Kidney capillary endothelial cell (primary cell): ENCODE results near the gene ADCYAP1R1.

ENCODE experiments used
- DNase-seq: peaks from one replicate; pipeline ENCODE4 v3.0.0-alpha.2; 2018; ENCODE audit warnings: low spot score

Gene ADCYAP1R1

DNA sequence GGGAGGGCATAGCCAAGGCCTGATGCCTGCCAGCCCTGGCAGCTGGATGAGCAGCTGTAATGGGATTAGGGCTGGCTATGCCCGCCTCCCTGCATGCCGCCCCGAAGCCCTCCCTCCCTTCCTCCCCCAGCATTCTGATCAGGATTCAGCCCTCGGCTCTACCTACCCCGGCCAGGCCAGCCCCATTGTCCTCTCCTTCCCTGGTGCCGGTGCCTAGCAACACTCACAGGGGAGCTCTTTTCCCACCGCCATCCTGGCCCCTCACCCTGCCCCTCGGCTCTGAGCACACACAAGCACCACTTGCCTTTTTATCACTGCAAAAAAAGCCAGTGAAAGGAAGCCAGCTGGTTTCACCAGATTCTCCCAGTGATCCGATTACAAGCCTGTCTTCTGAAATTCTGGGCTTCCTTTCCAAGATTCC is 9.0 kb upstream of the ADCYAP1R1 start:
- no peak for DNase-seq

DNA sequence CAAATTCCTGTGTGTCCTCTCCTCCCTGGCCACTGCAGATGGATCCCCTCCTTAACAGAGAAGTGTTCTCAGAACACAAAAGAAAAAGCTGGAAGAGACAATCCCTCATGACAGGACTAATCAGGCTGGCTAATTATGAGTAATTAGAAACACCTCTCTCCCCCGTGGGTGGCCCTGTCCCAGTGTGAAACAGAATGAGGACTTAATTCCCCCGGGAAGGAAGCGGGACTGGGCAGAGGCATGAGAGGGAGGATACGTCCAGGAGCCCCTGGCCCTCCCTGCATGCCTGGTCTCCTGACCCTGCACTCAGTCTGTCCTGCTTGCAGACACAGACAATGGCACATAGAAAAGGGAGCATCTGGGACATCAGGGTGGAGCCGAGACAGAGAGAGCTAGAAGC is 7.6 kb upstream of the ADCYAP1R1 start:
- no peak for DNase-seq

DNA sequence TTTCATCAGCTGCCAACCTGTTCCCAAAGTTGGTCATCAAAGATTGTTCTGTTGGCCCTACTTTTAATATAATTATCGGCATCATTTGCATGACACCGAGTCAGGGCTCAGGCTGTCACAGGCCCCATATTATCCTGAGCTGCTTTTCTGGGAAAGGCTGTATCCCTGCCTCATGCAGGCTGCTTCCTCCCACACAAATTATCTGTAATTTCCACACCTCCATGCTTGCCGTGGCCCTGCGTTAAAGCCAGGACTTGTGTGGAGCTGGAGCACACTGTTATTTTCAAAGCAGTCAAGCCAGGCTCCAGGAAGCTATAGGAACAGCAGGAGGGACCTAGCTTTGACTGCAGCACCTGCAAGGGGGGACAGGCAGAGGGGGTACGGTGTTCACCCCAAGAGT is 5.4 kb upstream of the ADCYAP1R1 start:
- no peak for DNase-seq

DNA sequence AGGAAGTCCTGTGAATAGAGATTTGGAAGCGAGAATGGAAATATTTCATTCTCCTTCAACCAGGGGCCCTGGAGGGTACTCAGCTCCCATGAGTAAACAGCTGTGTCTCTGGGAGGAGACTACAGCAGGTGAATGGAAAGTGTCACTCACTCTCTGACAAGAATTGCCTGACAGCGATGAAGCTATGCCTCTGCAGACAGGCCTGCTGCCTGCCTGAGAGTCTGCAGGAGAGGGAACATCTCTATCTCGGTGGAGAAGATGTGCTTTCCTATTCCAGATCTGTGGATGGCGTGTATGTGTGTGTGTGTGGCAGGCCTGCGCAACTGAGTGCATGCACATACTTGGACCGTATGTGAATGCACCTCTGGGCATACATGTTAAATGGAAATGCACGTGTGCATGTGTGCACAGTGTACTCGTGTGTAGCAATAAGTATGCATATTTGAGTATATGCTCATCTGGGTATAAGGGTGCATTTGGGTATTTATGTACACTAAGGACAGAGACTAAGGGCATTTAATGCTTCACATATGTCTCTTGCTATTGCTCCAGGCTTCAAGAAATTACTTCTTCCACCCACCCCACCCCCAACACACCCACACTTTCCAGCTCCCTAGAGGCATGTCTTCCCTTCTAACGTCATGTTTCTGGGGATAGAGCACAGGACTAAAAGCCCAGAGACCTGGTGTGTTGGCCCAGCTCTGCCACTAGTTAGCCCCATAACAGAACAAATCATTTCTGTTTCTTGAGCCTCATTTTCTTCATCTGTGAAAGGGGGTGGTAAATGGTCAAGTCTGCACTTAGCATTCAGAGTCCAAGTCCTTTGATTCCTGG is 4.6 kb upstream of the ADCYAP1R1 start:
- DNase-seq: no peak

DNA sequence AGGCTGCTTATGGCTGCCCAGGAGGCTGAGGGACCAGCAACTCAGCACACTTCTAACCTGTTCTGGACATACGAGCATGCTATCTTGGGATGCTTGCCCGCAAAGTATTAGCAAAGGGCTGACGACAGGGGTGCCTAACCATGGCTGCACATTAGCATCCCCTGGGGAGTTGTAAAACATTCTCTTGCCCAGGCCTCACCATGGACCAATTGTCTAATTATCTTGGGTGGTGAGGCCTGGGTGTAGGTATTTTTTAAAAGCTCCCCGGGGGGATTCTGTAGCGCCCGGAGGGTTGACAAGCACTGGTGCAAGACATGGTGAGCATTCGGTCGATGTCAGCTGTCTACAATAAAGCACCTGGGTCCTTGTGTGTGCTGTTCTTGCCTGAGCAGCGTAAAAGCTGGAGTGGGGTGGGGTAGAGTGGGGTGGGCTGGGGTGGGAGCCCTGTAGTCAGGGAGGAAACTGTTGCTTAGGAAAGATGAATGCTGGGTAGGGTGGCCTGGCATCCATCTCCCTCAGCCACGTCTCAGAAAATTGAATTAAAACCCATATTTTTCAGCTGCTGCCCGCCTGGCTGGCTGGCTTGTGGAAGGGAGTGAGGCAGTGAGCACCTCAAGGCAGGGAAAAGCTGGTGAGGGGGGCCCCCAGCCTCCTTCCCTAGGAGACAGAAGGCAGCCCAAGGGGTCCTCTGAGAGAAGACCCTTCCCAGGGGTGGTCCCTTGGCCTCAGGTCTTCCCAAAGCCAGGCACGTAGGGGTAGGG is 2.9 kb upstream of the ADCYAP1R1 start:
- no peak for DNase-seq

DNA sequence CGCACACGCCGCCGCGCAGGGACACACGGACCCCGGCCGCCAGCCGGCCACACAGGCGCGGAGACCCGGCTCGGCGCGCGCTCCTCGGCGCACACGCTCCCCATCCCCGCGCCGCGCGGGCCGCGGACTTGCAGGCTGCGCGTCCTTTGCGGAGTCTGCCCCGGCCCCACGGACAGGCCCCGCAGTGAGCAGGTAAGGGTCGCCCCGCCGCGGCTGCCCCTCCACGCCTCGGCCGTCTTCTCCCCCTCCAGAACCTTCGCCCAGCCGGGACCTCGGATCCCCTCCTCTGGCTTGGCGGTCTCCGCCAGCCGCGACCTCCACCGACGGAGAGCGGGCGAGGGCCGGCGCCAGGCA is 356 bp downstream of the ADCYAP1R1 start:
- DNase-seq: no peak

DNA sequence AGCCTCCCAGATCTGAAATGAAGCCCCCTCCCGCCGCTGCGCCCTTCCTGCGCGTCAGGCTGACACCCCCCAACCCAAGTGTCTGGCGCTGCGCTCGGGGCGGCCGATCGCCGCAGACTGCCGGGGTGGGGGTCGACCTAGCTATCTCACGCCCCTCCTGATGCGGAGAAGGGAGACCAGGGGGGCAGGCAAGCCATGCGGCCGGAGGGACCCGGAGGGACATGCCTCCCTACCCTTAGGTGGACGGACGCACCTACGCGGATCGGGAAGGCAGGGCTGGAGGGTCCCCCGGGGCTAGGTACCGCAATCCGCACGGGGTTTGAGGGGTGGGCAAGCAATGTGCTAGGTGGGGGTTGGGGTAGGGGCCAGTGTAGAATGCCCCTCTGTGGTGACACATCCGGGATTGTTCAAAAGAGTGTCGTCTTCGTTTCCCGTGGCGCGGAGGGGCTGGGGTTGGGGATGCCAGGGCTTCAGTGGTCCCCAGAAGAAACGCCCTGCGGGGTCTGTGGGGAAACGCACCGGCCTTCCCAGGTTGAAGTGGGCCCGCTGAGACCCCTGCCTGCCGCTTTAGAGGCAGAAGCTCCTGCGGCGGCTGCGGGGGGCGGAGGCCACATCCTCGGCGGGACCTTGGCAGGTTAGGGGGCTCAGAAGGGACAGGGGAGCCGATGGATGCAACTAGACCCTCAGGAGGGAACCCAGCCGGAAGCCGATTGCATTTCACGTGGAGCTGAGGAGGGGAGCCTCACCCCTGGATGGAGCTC is 913 bp downstream of the ADCYAP1R1 start:
- DNase-seq: no peak

DNA sequence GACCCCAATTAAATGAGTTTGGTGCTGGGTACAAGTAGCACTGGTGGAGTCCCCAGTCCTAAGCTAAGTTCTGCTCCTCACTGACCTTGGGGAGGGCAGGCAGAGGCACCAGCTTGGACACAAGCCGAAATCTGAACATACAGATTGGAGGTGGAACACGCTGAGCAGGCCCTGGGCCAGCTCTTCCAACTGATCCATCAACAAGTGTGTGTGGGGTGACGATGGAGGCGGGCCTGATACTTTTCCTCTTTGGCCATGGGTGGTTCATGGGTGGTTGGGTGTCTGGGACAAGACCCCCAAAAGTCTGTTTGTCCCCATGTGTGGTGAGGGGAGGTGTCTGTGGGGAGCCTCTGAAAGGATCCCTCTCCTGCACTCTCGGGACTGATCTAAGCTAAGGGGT is 1.9 kb downstream of the ADCYAP1R1 start:
- DNase-seq: no peak

DNA sequence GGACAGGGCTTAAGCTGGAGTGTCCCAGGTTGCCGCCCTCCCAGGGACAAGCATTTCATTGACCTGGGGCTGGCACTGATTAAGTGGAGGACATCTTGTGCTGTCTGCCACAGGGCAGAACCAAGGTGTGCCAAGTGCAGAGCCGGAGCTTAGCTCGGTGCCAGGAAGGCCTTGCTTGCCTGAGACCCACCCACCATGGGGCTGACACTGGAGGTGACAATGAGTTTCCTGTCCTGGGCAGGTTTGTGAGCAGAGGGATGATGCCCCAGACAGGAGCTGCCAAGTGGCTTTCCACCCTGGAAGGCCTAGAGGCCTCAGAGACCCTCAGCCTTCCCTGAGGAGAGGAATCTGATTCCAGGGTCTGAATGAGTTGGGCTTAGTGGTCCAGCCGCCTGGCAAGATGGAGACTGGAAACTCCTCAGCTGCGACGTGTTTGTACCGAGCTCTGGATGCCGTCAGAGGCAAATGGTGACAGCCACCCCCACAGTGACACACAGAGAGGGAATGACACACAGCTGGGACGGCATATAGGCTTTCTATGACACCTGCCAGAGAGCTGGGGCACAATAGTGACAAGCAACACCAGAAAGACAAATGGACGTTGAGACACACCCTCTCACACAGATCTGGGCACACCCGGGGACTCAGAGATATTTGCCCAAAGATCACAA is 2.6 kb downstream of the ADCYAP1R1 start:
- DNase-seq: no peak

DNA sequence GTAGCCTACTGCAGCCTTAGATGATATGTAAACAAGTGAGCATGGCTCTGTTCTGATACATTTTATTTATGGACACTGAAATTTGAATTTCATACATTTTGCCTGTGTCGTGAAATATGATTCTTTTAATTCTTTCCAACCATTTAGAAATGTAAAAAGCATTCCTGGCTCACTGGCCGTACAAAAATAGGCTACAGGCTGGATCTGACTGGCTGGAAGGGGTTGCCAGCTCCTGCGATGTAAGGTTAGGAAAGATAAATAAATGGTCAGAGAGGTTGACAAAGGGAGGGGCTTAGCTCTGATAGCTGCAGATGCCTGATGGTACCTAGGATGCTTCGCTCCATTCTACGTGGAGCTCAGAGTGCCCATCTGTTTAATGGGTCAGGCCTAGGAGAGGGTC is 3.4 kb downstream of the ADCYAP1R1 start:
- no peak for DNase-seq

DNA sequence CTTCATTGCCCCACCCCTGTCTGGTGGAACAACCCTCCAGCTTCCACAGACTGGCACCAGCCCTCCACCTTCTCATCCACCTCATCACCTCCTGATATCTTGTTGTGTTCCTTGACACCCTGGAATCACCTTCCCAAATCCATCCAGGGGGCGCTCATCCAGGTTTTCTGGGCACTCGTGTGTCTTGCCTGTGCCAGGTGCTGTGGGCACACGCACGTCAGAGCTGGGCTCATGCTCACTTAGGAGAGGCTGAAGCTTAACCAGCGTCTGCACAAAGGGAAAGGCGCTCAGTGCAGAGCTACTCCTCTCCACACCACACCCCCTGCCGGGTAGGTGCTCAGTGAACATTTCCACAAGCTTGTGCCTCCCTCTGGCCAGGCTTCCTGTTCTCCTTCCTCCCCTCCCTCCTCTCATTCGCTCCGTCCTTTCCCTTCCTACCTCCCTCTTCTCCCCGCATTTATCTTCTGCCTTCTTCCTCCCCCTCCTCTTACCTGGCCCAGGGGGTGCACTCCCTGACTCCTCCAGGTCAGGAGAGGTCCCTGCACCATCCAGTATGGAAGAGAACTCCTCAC is 4.8 kb downstream of the ADCYAP1R1 start:
- no peak for DNase-seq

DNA sequence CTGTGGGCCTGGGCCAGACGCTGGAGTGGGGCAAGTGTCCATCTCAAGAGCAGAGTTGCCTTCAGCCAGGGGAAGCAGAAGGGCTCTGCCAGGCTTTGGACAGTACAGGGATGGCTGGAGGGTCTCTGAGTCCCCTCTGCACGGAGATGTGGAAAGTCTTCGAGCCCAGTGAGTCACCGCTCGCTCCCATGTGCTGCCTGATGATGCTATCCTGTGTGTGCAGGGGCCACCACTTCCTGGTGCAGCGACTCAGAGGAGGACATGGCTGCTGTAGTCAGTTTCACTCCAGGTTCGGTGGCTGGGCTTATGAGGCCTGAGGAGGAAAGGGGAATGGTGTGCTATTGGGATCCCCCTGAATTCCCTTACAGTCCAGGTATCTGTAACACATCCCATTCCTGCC is 6.0 kb downstream of the ADCYAP1R1 start:
- DNase-seq: peak; percentile 60

DNA sequence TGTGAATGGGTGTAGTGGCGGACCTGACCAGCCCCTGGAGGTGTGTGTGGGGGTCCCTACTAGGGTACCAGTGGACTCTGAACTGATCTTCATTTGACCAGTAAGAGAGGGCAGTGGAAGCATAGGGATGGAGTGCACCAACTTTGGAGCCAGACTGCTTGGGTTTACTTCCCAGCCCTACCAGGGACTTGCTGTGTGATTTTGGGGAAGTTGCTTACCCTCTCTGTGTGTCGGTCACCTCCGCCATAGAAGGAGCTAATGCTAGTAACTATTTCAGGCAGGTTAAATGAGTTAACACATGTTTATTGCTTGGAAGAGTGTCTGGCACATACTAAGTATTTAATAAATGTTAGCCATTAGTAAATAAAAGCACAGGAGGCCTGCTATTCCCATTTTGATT is 6.6 kb downstream of the ADCYAP1R1 start:
- DNase-seq: no peak

DNA sequence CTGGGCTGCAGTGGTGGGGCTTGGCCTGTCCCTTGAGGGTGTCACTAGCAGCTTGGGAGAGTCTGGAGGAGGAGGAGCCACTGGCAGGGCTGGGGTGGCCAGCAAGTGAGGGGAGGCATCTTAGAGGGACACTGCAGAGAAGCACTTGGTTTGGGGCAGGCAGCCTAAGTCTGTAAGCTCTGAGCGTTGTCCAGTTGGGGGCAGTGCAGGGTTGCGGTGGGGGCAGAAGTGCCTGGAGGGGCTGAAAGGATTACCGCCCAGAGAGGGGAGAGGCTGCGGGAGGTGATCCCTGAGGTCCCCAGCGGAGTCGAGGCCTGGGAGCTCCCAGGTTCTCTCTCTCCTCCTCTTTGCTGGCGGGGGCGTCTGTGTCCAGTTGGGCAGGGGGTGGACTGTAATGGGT is 7.4 kb downstream of the ADCYAP1R1 start:
- no peak for DNase-seq

DNA sequence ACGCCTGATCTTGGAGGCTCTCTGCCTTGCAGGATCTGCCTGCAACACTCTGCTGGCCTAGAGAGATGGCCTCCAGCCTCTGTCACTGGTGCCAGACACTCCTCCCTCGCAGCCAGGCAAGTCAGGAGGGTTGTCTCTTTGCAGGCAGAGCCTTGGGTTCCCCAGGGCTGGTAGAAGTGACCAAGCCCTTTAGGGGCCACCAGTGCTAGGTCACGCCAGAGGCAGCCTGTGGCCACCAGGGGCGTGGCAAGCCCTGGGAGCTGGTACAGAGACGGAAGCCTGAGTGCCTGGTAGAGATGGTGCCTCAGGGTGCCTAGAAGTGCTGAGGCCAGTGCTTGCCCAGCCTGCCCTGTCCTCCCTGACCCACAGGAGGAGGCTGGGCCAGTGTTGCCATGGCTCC is 9.1 kb downstream of the ADCYAP1R1 start:
- DNase-seq: no peak

DNA sequence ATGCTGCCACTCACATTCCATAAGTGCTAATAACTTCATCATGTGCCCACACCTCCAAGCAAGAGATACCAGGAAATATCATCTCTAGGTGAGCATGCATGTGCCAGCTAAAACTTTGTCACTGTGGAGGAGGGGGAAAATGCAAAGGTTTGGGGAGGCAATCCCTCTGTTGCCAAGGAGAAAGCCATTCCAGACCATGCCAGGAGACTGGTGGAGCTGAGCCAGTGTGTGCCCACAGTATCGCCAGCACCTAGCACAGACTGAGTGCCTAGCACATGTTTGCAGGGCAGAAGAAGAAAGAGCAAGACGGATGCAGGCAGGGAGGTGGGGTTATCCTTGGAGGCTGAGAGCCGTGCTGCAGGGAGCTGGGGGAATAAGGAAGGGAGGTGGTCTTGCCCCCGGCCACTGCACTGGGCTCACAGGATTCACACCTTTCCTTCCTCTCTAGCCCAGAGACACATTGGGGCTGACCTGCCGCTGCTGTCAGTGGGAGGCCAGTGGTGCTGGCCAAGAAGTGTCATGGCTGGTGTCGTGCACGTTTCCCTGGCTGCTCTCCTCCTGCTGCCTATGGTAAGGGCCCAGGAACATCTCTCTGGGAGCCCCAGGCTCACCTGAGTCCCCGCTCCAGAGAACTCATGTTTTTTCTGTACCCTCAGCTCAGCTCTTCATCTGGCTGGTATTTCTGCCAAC is 10.8 kb downstream of the ADCYAP1R1 start:
- DNase-seq: no peak

DNA sequence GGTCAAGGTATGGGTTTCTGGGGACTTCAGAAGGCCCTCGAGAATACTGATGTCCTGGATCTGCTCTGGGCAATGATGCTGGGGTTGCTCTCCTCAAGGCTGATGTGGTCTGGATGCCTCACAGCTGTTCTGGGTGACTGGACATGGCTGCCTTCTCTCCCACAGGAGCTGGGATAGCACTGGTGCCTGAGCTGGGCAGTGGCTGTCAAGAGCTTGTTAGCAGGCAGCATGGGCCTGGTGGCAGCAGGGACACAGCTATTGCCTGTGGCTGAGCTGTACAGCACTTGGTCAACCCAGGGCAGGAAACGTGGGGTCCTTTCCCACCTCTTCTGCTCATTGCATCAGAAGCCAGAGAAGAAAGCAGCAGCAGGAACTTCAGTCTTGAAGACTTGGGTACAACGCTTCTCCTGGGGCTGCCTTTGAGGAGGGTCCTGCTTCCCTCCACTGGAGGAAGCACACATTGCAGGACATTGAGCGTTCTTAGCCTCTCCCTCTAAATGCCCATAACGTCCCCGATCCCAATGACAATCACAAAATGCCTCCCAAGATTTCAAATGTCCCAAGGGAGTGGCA is 13.0 kb downstream of the ADCYAP1R1 start:
- no peak for DNase-seq

DNA sequence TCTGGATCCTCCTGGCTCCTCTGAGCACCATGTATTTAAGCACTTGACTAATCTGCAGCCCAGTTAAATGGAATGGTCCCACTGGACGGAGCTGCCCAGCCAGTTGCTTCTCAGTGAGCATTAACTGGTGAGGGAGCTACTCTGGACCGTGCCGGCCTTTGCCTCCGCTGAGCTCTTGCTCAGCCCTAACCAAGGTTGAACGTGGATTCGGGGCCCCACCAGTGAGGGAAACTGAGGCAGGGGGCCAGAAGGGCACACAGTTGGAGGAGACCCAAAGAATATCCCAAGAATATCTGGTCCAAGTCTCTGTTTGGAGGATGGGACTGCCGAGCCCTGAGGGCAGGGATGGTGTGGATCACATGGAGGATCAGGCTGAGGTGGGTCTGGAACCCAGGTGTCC is 13.7 kb downstream of the ADCYAP1R1 start:
- no peak for DNase-seq

DNA sequence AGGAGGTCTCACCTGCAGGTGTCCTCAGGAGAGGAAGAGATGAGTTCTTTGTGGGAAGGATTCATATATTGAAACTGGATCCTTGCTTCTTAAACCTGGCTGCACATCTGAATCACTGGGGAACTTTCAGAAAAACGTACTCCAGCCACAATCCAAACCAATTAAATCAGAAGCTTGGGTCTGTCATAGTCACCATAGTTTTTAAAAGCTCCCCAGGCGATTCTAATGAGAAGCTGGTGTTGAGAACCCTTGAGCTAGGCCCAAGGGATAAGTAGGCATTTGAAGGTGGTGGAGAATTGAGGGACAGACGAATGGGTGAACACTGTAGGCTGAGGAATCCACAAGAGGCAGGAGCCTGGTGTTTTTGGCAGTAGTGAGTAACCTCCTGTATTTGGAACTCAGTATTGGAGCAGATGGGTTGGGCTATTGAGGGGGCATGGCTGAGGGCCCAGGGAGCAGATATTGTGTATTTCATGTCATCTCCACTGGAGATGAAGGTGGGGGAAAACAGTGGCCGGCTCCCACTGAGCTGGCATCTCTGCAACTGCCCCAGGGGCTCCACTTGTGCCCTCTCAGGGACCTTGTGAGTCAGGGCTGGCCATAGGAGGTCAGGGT is 14.5 kb downstream of the ADCYAP1R1 start:
- DNase-seq: no peak

DNA sequence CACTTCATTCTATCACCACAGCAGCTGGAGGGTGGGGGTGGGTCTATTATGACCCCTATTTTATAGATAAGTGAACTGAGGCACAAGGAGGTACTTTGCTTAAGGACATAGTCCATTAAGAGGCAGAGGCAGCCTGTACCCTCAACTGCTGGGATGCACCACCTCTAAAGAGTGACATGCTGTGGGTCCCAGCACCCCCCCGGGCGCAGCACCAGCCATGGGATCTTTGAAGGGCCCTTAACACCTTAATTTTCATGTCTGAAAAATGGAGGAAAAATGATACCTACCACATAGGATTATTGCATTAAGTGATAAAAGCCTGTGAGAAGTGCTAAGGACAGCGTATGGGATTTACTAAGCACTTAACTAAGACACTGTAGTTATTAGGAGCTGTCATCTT is 15.4 kb downstream of the ADCYAP1R1 start:
- no peak for DNase-seq
